ENCODE measurements around the gene STIL. TPM values are rescaled to one million over a fixed set of nuclear protein-coding genes. Genes with fewer than 3 reads are reported as not detected.

The STIL gene
- total and polyA plus RNA-seq, 2 of the 13 experiments (the other 11 are each of a cell fraction or from before 2014, with no cell fraction given): 13.7 to 18.6 TPM

DNA sequence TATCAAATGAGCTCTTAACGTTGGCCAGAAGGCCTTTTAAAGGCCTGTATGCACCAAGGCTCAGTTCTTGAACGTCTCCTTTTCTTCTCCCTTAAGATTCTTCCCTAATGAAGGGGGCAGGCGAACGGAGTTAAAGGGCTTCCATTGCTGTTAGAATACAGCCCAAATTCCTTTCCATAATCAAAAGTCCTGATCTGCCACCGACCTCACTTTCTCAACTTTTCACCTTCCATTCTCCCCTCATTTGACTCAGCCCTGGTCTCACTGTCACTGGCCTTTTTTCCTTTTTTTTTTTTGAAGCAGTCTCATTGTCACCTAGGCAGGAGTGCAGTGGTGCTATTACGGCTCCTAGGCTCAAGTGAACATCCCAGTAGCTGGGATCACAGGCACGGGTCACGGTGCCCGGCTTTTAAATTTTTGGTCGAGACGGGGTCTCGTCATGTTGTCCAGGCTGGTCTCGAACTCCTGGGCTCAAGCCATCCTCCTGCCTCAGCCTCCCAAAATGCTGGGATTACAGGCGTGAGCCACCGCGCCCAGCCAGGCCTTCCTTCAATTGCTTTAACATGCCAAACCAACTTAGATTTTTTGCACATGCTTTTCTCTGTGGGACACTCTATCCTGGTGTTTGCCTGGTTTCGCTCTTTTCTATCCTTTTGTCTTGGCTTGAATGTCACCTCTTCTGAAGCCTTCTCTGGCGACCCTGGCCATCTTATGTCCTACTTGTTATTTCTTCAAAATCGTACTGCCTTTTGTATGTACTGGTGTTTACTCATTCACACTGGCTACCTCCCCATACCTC is 19.0 kb upstream of the STIL start (continued):
- TF ChIP-seq, protein P1, sequence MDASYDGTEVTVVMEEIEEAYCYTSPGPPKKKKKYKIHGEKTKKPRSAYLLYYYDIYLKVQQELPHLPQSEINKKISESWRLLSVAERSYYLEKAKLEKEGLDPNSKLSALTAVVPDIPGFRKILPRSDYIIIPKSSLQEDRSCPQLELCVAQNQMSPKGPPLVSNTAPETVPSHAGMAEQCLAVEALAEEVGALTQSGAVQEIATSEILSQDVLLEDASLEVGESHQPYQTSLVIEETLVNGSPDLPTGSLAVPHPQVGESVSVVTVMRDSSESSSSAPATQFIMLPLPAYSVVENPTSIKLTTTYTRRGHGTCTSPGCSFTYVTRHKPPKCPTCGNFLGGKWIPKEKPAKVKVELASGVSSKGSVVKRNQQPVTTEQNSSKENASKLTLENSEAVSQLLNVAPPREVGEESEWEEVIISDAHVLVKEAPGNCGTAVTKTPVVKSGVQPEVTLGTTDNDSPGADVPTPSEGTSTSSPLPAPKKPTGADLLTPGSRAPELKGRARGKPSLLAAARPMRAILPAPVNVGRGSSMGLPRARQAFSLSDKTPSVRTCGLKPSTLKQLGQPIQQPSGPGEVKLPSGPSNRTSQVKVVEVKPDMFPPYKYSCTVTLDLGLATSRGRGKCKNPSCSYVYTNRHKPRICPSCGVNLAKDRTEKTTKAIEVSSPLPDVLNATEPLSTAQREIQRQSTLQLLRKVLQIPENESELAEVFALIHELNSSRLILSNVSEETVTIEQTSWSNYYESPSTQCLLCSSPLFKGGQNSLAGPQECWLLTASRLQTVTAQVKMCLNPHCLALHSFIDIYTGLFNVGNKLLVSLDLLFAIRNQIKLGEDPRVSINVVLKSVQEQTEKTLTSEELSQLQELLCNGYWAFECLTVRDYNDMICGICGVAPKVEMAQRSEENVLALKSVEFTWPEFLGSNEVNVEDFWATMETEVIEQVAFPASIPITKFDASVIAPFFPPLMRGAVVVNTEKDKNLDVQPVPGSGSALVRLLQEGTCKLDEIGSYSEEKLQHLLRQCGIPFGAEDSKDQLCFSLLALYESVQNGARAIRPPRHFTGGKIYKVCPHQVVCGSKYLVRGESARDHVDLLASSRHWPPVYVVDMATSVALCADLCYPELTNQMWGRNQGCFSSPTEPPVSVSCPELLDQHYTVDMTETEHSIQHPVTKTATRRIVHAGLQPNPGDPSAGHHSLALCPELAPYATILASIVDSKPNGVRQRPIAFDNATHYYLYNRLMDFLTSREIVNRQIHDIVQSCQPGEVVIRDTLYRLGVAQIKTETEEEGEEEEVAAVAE (CRISPR knock-in tag; IDR thresholded peaks at IDR 0.05; ENCODE audit: borderline replicate concordance): 0 out of 2 replicates have a peak, but pooled peaks have one; percentile 19
- no peak for TF ChIP-seq ZFP37 (CRISPR knock-in tag; IDR thresholded peaks at IDR 0.05; ENCODE audit: borderline replicate concordance)
- TF ChIP-seq ZNF256 (CRISPR knock-in tag; conservative IDR thresholded peaks at IDR 0.05): 0 out of 2 replicates have a peak, but pooled peaks have one; percentile 26
- TF ChIP-seq RBAK (CRISPR knock-in tag; IDR thresholded peaks at IDR 0.05): no peak
- no peak for TF ChIP-seq CHD2 (IDR thresholded peaks at IDR 0.05; ENCODE audit: low read depth, low read length)
- no peak for TF ChIP-seq SMARCC2 (IDR thresholded peaks at IDR 0.05)
- TF ChIP-seq HDAC1 (CRISPR knock-in tag; IDR thresholded peaks at IDR 0.05): 0 out of 2 replicates have a peak, but pooled peaks have one; percentile 46
- no peak for TF ChIP-seq NR2C2 (CRISPR knock-in tag; IDR thresholded peaks at IDR 0.05; ENCODE audit: borderline replicate concordance)
- TF ChIP-seq EZH2 (conservative IDR thresholded peaks at IDR 0.05; ENCODE audit: low read depth, low read length): no peak
- TF ChIP-seq THYN1 (CRISPR knock-in tag; IDR thresholded peaks at IDR 0.05; ENCODE audit: borderline replicate concordance, low read depth): 0 out of 2 replicates have a peak, but pooled peaks have one; percentile 73
- TF ChIP-seq ZNF296 (CRISPR knock-in tag; conservative IDR thresholded peaks at IDR 0.05): no peak
- no peak for TF ChIP-seq ZNF431 (CRISPR knock-in tag; IDR thresholded peaks at IDR 0.05; ENCODE audit: borderline replicate concordance, low read depth)
- TF ChIP-seq GLI4 (CRISPR knock-in tag; IDR thresholded peaks at IDR 0.05; ENCODE audit: borderline replicate concordance): no peak
- TF ChIP-seq MYNN (CRISPR knock-in tag; IDR thresholded peaks at IDR 0.05; ENCODE audit: low read depth): no peak
- no peak for TF ChIP-seq MED1 (CRISPR knock-in tag; IDR thresholded peaks at IDR 0.05)
- TF ChIP-seq, protein P2, sequence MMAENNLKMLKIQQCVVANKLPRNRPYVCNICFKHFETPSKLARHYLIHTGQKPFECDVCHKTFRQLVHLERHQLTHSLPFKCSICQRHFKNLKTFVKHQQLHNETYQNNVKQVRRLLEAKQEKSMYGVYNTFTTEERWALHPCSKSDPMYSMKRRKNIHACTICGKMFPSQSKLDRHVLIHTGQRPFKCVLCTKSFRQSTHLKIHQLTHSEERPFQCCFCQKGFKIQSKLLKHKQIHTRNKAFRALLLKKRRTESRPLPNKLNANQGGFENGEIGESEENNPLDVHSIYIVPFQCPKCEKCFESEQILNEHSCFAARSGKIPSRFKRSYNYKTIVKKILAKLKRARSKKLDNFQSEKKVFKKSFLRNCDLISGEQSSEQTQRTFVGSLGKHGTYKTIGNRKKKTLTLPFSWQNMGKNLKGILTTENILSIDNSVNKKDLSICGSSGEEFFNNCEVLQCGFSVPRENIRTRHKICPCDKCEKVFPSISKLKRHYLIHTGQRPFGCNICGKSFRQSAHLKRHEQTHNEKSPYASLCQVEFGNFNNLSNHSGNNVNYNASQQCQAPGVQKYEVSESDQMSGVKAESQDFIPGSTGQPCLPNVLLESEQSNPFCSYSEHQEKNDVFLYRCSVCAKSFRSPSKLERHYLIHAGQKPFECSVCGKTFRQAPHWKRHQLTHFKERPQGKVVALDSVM (CRISPR knock-in tag; IDR thresholded peaks at IDR 0.05): peak; percentile 91
- TF ChIP-seq ZBTB46 (CRISPR knock-in tag; IDR thresholded peaks at IDR 0.05; ENCODE audit: borderline replicate concordance): no peak
- no peak for TF ChIP-seq CREB1 (IDR thresholded peaks at IDR 0.05)
- peak; percentile 62; the same call in 1 of the 2 replicates for TF ChIP-seq CREB1 (CRISPR knock-in tag; IDR thresholded peaks at IDR 0.05)

All from HepG2 (cell line).